ENCODE results near the gene COX7A2.

GRCh38 chr6:75282706-75283105 is 39.1 kb upstream of the COX7A2 start:
- TF ChIP-seq POLR2A (IDR thresholded peaks at IDR 0.05) (no peak), CTCF (IDR thresholded peaks at IDR 0.05) (no peak)

Measured in uterus (tissue), 2 donors.